ENCODE results near the gene CISD3. TPM values are rescaled to one million over a fixed set of nuclear protein-coding genes. Genes with fewer than 3 reads are reported as not detected.

Gene CISD3
- total and polyA plus RNA-seq, 10 of the 15 experiments (the other 5 are each of a cell fraction or from before 2014, with no cell fraction given): 2.6 to 38.1 (median 8.1) TPM

DNA sequence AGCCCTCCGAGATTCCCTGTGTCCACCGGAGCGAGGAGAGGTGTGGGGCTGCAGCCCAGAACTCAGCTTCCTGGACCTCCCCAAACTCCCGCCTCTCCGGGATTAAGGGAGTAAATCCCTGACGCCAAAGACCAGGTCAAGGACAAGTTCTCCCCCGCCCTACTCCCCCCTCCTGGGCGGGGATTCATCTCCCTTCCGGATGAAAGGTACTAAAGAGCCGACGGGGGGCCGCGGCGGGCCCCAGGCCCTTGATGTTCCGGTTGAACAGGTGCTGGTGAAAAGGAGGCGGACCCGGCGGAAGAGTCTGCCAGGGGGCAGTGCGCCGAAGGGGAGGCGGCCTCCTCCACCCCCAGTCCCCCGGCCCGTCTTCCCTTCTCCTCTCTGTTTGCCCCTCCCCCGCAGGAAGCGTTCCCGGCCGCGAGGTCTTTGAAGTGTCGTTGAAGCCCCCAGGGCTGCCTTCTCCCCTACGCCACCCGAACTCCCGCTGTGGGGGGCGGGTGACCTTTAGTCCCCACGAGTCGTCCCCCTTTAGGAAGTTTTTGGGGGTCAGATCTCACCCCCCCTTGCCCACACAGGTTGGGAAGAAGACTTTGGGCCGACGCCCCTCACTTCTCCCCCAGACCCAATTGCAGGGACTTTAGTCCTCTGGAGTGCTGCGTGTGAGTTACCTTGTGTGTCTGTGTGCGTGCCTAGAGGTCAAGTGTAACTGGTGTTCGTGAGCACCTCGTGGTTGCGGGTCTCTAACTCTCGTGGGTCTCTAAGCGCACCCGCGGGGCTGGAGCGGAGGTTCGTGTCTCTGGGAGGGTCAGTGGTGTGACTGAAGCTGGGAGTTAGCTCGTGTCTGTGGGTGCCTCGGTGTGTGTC lies 26.2 kb upstream of the CISD3 start (continued):
- TF ChIP-seq, protein P1, sequence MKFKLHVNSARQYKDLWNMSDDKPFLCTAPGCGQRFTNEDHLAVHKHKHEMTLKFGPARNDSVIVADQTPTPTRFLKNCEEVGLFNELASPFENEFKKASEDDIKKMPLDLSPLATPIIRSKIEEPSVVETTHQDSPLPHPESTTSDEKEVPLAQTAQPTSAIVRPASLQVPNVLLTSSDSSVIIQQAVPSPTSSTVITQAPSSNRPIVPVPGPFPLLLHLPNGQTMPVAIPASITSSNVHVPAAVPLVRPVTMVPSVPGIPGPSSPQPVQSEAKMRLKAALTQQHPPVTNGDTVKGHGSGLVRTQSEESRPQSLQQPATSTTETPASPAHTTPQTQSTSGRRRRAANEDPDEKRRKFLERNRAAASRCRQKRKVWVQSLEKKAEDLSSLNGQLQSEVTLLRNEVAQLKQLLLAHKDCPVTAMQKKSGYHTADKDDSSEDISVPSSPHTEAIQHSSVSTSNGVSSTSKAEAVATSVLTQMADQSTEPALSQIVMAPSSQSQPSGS (IDR thresholded peaks at IDR 0.05; ENCODE audit: low read length): no peak
- TF ChIP-seq NRF1 (conservative IDR thresholded peaks at IDR 0.05; ENCODE audit: low read depth, low read length): no peak
- TF ChIP-seq TCF3 (IDR thresholded peaks at IDR 0.05; ENCODE audit: borderline replicate concordance, insufficient read depth, low read depth, low read length): 0 out of 2 replicates have a peak, but pooled peaks have one; percentile 44
- TF ChIP-seq TCF12 (IDR thresholded peaks at IDR 0.05; ENCODE audit: low read depth, low read length): peak; percentile 52; the same call in 1 of the 2 replicates
- peak; percentile 68; the same call in 1 of the 2 replicates for TF ChIP-seq PML (IDR thresholded peaks at IDR 0.05; ENCODE audit: low read length)
- TF ChIP-seq, protein P2, sequence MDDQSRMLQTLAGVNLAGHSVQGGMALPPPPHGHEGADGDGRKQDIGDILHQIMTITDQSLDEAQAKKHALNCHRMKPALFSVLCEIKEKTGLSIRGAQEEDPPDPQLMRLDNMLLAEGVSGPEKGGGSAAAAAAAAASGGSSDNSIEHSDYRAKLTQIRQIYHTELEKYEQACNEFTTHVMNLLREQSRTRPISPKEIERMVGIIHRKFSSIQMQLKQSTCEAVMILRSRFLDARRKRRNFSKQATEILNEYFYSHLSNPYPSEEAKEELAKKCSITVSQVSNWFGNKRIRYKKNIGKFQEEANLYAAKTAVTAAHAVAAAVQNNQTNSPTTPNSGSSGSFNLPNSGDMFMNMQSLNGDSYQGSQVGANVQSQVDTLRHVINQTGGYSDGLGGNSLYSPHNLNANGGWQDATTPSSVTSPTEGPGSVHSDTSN (IDR thresholded peaks at IDR 0.05; ENCODE audit: insufficient replicate concordance, low read depth, low read length): no peak
- TF ChIP-seq, protein P3, sequence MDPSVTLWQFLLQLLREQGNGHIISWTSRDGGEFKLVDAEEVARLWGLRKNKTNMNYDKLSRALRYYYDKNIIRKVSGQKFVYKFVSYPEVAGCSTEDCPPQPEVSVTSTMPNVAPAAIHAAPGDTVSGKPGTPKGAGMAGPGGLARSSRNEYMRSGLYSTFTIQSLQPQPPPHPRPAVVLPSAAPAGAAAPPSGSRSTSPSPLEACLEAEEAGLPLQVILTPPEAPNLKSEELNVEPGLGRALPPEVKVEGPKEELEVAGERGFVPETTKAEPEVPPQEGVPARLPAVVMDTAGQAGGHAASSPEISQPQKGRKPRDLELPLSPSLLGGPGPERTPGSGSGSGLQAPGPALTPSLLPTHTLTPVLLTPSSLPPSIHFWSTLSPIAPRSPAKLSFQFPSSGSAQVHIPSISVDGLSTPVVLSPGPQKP (IDR thresholded peaks at IDR 0.05; ENCODE audit: low read depth, low read length): 0 out of 2 replicates have a peak, but pooled peaks have one; percentile 55
- TF ChIP-seq LARP7 (IDR thresholded peaks at IDR 0.05): no peak; the same call in none of the 2 replicates
- TF ChIP-seq RAD51 (IDR thresholded peaks at IDR 0.05): no peak
- TF ChIP-seq, protein P4, sequence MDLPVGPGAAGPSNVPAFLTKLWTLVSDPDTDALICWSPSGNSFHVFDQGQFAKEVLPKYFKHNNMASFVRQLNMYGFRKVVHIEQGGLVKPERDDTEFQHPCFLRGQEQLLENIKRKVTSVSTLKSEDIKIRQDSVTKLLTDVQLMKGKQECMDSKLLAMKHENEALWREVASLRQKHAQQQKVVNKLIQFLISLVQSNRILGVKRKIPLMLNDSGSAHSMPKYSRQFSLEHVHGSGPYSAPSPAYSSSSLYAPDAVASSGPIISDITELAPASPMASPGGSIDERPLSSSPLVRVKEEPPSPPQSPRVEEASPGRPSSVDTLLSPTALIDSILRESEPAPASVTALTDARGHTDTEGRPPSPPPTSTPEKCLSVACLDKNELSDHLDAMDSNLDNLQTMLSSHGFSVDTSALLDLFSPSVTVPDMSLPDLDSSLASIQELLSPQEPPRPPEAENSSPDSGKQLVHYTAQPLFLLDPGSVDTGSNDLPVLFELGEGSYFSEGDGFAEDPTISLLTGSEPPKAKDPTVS (IDR thresholded peaks at IDR 0.05; ENCODE audit: low read depth, low read length): no peak
- no peak for TF ChIP-seq CBX3 (IDR thresholded peaks at IDR 0.05; ENCODE audit: borderline replicate concordance, low read depth)
- TF ChIP-seq, protein P5, sequence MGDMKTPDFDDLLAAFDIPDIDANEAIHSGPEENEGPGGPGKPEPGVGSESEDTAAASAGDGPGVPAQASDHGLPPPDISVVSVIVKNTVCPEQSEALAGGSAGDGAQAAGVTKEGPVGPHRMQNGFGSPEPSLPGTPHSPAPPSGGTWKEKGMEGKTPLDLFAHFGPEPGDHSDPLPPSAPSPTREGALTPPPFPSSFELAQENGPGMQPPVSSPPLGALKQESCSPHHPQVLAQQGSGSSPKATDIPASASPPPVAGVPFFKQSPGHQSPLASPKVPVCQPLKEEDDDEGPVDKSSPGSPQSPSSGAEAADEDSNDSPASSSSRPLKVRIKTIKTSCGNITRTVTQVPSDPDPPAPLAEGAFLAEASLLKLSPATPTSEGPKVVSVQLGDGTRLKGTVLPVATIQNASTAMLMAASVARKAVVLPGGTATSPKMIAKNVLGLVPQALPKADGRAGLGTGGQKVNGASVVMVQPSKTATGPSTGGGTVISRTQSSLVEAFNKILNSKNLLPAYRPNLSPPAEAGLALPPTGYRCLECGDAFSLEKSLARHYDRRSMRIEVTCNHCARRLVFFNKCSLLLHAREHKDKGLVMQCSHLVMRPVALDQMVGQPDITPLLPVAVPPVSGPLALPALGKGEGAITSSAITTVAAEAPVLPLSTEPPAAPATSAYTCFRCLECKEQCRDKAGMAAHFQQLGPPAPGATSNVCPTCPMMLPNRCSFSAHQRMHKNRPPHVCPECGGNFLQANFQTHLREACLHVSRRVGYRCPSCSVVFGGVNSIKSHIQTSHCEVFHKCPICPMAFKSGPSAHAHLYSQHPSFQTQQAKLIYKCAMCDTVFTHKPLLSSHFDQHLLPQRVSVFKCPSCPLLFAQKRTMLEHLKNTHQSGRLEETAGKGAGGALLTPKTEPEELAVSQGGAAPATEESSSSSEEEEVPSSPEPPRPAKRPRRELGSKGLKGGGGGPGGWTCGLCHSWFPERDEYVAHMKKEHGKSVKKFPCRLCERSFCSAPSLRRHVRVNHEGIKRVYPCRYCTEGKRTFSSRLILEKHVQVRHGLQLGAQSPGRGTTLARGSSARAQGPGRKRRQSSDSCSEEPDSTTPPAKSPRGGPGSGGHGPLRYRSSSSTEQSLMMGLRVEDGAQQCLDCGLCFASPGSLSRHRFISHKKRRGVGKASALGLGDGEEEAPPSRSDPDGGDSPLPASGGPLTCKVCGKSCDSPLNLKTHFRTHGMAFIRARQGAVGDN (IDR thresholded peaks at IDR 0.05): peak; percentile 36; the same call in 1 of the 2 replicates
- no peak; the same call in 2 of the 3 replicates for TF ChIP-seq POU2F2 (IDR thresholded peaks at IDR 0.05; ENCODE audit: borderline replicate concordance, low read depth, low read length)
- 0 out of 2 replicates have a peak, but pooled peaks have one; percentile 56 for TF ChIP-seq SMARCA5 (IDR thresholded peaks at IDR 0.05)
- peak; percentile 16; the same call in 1 of the 2 replicates for TF ChIP-seq DPF2 (IDR thresholded peaks at IDR 0.05)
- TF ChIP-seq ZNF207 (IDR thresholded peaks at IDR 0.05; ENCODE audit: borderline replicate concordance): no peak; the same call in 1 of the 2 replicates
- TF ChIP-seq, protein P6, sequence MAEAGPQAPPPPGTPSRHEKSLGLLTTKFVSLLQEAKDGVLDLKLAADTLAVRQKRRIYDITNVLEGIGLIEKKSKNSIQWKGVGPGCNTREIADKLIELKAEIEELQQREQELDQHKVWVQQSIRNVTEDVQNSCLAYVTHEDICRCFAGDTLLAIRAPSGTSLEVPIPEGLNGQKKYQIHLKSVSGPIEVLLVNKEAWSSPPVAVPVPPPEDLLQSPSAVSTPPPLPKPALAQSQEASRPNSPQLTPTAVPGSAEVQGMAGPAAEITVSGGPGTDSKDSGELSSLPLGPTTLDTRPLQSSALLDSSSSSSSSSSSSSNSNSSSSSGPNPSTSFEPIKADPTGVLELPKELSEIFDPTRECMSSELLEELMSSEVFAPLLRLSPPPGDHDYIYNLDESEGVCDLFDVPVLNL (IDR thresholded peaks at IDR 0.05; ENCODE audit: low read depth, low read length): no peak
- TF ChIP-seq ZNF384 (IDR thresholded peaks at IDR 0.05; ENCODE audit: borderline replicate concordance, low read depth, low read length): no peak

Measured in GM12878 (cell line).